Measurements from ENCODE around the gene SYCE1L.

- TF ChIP-seq PAX5 (IDR thresholded peaks at IDR 0.05; ENCODE audit: insufficient read depth, low read length, severe bottlenecking): no peak
- no peak for TF ChIP-seq TAF1 (IDR thresholded peaks at IDR 0.05; ENCODE audit: low read depth, low read length)
- TF ChIP-seq POLR2AphosphoS5 (IDR thresholded peaks at IDR 0.05; ENCODE audit: low read depth, low read length): no peak
- no peak for TF ChIP-seq POLR2A (IDR thresholded peaks at IDR 0.05; ENCODE audit: low read depth, low read length)
- TF ChIP-seq POU2F2 (IDR thresholded peaks at IDR 0.05; ENCODE audit: low read depth, low read length): no peak
- no peak for TF ChIP-seq SPI1 (IDR thresholded peaks at IDR 0.05; ENCODE audit: low read depth, low read length)
These were observed 7.8 kb downstream of the SYCE1L start for GRCh38 chr16:77207030-77207429.
